Stimulated activated CD8-positive, alpha-beta memory T cell treated with anti-CD3 and anti-CD28 coated beads, Interleukin-12 subunit alpha, Interleukin-12 subunit beta, amount 100 ng/mL, for 24 hours (primary cell): ENCODE measurements around the gene VGLL1.

Source experiments
- DNase-seq: peaks from one replicate; pipeline ENCODE4 v3.0.0-alpha.2; 2020; ENCODE audit errors: extremely low read depth

Gene VGLL1

DNA sequence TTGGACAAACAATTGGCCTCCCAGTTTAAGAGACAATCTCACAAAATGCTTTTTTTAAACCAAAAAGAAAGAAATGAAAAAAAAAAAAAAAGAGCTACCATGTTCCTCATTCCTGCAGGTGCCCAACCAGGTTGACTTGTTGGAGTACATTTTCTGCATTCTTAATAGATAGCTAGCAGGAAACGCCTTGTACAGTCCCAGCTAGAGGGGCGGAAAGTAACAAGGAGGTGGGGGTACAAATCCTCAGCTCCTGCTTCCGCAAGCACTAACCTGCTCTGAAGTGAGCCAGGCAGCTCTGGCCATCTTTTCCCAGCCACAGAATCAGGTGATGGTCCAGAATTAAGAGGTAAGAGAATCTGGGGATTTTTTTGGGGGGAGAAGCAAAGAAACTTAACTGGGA lies at the start of gene VGLL1:
Gene VGLL1 (plus strand): TSS at position 265 of the 400 bp plus-strand sequence. CDS start 3,806 bp downstream, outside the sequence.
- no peak for DNase-seq

DNA sequence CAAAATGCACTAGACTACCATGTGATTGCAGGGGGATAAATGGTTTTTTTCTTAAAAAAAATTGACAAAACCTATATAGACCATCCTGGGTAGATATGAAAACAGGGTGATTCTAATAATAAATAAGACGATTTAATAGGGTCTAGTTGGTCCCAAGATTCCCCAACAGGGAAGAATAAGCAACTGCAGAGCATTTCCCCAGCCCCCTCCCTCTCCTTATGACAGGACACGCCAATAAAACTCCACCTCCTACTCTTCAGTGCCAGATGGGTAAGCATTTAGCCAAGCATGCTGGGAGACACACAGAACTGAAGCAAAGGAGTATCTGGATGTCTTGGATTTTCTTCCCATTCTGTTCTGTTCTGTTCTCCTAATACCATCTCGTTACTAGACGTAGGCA lies 44.4 kb upstream of the VGLL1 start, which contains the start of gene BRS3:
Gene BRS3 (plus strand): TSS at position 301 of the 400 bp plus-strand sequence. CDS start 168 bp downstream, outside the sequence.
- DNase-seq, result no peak

- no peak for DNase-seq
Observed at GRCh38 chrX:136488706-136489105, 43.3 kb upstream of the VGLL1 start.

GRCh38 chrX:136491832-136492231 lies 40.2 kb upstream of the VGLL1 start:
- DNase-seq, result no peak

GRCh38 chrX:136493011-136493410 lies 39.0 kb upstream of the VGLL1 start:
- no peak for DNase-seq

DNA sequence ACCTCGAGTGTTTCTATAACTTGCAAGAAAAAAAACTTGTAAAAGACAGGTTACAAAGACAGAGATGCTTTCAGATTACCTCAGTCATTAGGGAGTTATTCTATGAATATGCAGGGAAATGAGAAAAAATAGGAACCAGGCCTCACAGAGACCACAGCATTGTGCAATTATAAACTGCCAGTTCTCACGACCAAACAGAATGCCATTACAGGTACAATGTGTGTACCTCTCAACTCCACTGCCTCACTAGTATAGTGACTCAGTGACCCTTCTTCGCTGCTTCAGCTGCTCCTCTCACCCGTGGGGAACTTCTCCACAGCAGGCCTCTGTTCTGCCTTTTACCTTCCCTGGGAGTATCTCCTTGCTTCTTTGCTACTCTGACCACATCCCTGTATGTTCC lies 37.0 kb upstream of the VGLL1 start:
- DNase-seq, result no peak

GRCh38 chrX:136496186-136496763 lies 35.7 kb upstream of the VGLL1 start:
- DNase-seq, result no peak

DNA sequence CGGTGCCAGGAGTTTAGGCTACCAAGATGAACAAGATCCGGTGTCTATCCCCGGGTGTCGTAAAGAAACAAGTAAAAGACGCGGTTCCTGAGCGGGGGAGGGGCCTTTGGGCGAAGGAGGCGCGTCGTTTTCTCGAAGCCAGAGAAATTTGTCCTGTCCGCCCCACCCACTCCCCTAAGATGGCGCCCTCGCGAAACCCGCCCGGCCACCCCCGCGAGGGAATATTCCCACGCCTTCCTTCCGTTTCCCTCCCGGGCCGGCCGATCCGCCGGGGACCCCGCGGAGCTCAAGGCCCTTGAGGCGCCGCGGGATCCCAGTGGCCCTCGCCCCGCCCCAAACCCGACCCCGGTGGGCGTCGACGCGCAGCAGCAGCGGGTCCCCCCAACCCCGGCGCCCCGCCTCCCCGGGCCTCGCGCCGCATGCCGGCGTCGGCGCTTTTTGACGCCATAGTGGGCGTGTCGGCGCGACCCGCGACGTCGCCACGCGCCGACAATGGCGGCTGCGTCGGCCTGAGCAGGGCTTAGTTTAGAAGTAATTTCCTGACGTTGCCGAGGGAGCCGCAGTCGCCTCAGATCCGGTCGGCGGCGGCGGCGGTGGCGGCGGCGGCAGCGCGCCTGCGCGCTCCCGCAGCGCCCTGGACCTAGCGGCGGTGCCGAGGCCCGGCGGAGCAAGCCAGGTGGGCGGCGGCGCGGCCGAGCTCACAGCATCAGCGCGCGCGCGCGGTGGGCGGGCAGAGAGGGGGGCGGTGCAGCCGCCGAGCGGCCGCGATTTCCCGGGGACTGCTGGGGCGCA lies 35.1 kb upstream of the VGLL1 start:
- peak; percentile 63 for DNase-seq

DNA sequence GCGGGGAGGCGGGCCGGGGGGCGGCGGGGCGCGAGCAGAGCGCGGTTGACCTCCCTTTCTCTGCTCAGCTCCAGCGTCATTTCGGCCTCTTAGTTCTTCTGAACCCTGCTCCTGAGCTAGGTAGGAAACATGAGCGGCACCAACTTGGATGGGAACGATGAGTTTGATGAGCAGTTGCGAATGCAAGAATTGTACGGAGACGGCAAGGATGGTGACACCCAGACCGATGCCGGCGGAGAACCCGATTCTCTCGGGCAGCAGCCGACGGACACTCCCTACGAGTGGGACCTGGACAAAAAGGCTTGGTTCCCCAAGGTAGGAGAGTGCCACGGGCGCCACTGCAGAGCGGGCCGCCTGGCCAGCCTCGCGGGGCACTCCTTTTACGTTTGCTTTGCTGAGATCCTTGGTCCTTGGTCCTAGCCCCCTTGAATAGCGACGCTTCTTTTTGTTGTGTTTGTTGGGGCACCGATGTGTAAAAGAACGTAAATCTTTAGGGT lies 34.4 kb upstream of the VGLL1 start, which contains the start of gene HTATSF1:
Gene HTATSF1 (plus strand): TSS at position 37 of the 497 bp plus-strand sequence. CDS start 93 bp downstream, at position 130.
- no peak for DNase-seq

DNA sequence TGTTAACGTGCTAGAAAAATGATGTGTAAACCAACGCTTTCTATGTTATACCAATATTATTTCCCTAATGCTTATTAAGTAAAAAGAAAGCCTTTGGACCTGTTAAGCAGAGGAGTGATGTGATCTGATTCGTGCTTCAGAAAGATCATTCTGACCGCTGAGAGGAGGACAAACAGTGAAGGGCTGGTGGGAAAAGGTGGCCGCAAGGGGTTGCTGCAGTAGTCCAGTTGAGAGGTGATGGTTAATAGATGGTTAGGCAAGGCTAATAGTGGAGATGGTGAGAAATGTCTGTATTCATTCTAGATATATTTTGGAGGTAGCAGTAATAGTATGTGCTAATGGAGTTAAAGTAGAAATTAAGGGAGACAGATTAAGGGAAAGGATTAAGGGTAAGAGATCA lies 12.9 kb upstream of the VGLL1 start:
- DNase-seq, result no peak

DNA sequence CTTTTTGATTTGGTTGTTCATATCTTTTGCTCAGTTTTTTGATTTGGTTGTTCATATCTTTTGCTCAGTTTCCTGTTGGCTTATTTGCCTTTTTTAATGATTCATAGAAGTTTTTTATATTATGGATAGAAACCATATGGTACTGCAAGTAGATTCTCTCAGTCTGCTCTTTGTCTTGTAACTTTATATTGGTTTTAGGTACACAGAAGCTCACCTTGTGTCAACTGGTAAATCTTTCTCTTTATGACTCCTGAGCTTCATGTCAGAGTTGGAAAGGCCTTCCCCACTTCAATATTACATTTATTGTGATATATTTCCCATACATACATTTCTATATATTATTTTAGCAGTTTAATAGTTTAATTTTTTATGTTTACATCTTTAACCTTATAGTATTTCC lies 8.2 kb upstream of the VGLL1 start:
- DNase-seq, result no peak

GRCh38 chrX:136525738-136526606 lies 6.0 kb upstream of the VGLL1 start:
- DNase-seq, result no peak

DNA sequence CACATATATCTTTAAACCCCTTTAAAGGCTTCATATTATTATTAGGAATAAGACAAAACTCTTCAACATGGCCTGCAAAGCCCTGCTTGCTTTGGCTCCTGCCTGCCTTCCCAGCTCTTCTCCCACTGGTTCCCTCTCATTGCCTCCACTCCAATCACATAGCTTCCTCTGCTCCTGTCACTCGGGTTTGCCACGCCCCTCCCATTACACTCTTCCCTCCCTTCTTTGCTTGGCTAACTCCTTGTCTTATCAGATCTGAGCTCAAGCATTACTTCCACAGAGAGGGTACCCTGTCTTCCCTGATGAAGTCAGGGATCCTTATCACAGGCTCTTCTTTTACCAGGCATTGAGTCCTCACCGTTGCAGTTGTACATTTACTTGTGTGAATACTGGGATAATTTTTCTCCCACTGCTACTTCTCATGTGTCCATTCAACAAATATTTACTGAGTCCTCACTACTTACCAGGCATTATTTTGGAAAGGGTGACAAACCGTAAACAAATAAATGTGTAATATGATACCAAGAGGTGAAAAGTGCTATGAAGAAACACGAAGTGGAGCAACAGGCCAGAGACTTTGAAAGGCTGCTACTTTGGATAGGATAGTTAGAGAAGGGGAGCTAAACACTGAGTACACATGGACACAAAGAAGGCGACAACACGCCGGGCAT lies 3.2 kb upstream of the VGLL1 start:
- no peak for DNase-seq

GRCh38 chrX:136529795-136530194 lies 2.2 kb upstream of the VGLL1 start:
- DNase-seq, result no peak

DNA sequence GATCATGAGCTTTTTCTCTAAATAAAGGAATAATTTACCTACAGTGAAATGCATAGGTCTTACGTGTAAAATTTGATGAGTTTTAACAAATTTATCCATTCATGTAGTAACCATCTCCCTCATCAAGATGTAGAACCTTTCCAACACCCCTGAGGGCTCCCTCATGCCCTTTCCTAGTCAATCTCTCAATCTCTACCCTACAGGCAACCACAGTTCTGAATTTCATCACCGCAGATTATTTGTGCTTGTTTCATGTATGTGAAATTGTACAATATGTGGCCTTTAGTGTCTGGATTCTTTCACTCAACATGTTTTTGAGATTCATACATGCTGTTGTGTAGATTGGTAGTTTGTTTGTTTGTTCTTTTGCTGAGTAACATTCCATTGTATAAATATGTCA lies 2.1 kb downstream of the VGLL1 start:
- no peak for DNase-seq

GRCh38 chrX:136538811-136539210 lies 6.8 kb downstream of the VGLL1 start:
- DNase-seq, result no peak

GRCh38 chrX:136540226-136540625 lies 8.2 kb downstream of the VGLL1 start:
- DNase-seq, result no peak

- no peak for DNase-seq
Observed at GRCh38 chrX:136541294-136541693, 9.3 kb downstream of the VGLL1 start.

DNA sequence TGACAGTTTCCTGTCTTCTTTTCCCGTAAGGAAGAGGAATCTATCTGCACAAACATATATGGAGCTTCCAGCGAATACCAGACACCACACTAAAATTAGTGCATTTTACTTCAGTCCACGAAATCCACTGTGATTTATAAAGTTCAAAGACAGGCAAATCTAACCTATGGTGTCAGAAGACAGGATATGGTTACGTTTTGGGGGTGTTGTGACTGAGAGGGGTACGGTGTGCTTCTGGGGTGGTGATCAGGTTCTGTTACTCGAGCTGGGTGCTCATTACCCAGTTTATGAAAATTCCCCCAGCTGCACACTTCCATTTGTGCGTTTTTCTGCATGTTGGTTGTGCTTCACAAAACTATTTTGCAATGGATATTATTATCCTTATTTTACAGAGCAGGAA lies 10.3 kb downstream of the VGLL1 start:
- DNase-seq, result no peak

DNA sequence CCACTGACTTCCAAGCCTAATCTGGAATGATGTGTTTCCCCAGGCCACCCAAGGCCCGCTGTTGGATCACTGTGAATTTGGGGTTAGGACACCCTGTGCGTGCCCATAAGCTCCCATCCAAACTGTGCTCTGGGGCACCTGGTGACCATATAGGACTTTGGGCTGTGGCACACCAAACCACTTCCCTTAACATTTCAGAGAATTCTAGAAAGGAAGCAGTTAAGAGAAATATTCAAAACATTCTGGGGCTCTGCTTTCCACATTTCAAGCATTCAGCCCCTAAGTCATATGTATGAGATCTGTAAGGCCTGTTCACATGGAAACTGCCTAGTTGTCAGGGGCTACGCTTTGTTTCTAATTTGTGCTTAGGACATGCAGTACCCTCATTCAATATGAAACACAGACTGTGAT lies 14.4 kb downstream of the VGLL1 start:
- DNase-seq, result no peak

DNA sequence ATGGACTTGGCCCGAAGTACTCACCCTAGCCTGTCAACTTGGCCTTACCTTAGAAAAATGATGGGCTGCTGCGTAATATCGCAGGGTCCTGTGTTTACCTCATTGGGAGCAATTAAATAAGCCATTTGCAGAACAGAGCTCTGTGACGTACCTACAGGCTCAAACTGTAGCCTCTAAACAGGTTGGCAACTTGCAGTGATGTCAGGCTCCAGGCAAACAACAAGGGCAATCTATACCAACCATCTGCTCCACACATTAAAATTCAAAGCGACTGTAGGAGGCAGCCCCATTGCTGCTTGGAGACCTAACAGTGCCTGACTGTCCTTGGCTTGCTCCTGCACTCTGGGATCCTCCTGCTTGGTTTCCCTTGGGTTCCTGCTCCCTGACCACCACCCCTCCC lies 17.2 kb downstream of the VGLL1 start:
- DNase-seq, result no peak

- no peak for DNase-seq
Observed at GRCh38 chrX:136551410-136551809, 19.4 kb downstream of the VGLL1 start.
